ENCODE data around the gene ABHD8. TPM values are rescaled to one million over a fixed set of nuclear protein-coding genes. Genes with fewer than 3 reads are reported as not detected.

Gene ABHD8
- total and polyA plus RNA-seq, 2 of the 13 experiments (the other 11 are each of a cell fraction or from before 2014, with no cell fraction given): 6.3 to 7.2 TPM

- TF ChIP-seq, protein P1, sequence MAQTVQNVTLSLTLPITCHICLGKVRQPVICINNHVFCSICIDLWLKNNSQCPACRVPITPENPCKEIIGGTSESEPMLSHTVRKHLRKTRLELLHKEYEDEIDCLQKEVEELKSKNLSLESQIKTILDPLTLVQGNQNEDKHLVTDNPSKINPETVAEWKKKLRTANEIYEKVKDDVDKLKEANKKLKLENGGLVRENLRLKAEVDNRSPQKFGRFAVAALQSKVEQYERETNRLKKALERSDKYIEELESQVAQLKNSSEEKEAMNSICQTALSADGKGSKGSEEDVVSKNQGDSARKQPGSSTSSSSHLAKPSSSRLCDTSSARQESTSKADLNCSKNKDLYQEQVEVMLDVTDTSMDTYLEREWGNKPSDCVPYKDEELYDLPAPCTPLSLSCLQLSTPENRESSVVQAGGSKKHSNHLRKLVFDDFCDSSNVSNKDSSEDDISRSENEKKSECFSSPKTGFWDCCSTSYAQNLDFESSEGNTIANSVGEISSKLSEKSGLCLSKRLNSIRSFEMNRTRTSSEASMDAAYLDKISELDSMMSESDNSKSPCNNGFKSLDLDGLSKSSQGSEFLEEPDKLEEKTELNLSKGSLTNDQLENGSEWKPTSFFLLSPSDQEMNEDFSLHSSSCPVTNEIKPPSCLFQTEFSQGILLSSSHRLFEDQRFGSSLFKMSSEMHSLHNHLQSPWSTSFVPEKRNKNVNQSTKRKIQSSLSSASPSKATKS (CRISPR knock-in tag; IDR thresholded peaks at IDR 0.05): no peak
- no peak for TF ChIP-seq LCORL (IDR thresholded peaks at IDR 0.05)
- peak; percentile 13; the same call in 1 of the 2 replicates for TF ChIP-seq LCORL (CRISPR knock-in tag; IDR thresholded peaks at IDR 0.05)
- TF ChIP-seq THAP11 (CRISPR knock-in tag; IDR thresholded peaks at IDR 0.05): peak; percentile 94
- 0 out of 2 replicates have a peak, but pooled peaks have one; percentile 26 for TF ChIP-seq ZNF784 (CRISPR knock-in tag; IDR thresholded peaks at IDR 0.05; ENCODE audit: borderline replicate concordance)
- TF ChIP-seq NCOA2 (CRISPR knock-in tag; IDR thresholded peaks at IDR 0.05): no peak; the same call in 1 of the 2 replicates
- peak in 1 of 2 experiments; percentile 38; a peak in 1 of 4 replicates for TF ChIP-seq ATF4 (CRISPR knock-in tag; IDR thresholded peaks at IDR 0.05)
- no peak for TF ChIP-seq MYNN (CRISPR knock-in tag; IDR thresholded peaks at IDR 0.05; ENCODE audit: low read depth)
- TF ChIP-seq, protein P2, sequence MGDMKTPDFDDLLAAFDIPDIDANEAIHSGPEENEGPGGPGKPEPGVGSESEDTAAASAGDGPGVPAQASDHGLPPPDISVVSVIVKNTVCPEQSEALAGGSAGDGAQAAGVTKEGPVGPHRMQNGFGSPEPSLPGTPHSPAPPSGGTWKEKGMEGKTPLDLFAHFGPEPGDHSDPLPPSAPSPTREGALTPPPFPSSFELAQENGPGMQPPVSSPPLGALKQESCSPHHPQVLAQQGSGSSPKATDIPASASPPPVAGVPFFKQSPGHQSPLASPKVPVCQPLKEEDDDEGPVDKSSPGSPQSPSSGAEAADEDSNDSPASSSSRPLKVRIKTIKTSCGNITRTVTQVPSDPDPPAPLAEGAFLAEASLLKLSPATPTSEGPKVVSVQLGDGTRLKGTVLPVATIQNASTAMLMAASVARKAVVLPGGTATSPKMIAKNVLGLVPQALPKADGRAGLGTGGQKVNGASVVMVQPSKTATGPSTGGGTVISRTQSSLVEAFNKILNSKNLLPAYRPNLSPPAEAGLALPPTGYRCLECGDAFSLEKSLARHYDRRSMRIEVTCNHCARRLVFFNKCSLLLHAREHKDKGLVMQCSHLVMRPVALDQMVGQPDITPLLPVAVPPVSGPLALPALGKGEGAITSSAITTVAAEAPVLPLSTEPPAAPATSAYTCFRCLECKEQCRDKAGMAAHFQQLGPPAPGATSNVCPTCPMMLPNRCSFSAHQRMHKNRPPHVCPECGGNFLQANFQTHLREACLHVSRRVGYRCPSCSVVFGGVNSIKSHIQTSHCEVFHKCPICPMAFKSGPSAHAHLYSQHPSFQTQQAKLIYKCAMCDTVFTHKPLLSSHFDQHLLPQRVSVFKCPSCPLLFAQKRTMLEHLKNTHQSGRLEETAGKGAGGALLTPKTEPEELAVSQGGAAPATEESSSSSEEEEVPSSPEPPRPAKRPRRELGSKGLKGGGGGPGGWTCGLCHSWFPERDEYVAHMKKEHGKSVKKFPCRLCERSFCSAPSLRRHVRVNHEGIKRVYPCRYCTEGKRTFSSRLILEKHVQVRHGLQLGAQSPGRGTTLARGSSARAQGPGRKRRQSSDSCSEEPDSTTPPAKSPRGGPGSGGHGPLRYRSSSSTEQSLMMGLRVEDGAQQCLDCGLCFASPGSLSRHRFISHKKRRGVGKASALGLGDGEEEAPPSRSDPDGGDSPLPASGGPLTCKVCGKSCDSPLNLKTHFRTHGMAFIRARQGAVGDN (CRISPR knock-in tag; IDR thresholded peaks at IDR 0.05): peak; percentile 85
- TF ChIP-seq ZNF264 (CRISPR knock-in tag; IDR thresholded peaks at IDR 0.05): 0 out of 2 replicates have a peak, but pooled peaks have one; percentile 1
- TF ChIP-seq, protein P3, sequence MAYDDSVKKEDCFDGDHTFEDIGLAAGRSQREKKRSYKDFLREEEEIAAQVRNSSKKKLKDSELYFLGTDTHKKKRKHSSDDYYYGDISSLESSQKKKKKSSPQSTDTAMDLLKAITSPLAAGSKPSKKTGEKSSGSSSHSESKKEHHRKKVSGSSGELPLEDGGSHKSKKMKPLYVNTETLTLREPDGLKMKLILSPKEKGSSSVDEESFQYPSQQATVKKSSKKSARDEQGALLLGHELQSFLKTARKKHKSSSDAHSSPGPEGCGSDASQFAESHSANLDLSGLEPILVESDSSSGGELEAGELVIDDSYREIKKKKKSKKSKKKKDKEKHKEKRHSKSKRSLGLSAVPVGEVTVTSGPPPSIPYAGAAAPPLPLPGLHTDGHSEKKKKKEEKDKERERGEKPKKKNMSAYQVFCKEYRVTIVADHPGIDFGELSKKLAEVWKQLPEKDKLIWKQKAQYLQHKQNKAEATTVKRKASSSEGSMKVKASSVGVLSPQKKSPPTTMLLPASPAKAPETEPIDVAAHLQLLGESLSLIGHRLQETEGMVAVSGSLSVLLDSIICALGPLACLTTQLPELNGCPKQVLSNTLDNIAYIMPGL (CRISPR knock-in tag; IDR thresholded peaks at IDR 0.05; ENCODE audit: borderline replicate concordance in 1 of 2, low read depth in 1 of 2): peak; percentile 8 to 72; a peak in 3 of 4 replicates
- TF ChIP-seq ZNF572 (CRISPR knock-in tag; IDR thresholded peaks at IDR 0.05): no peak
- TF ChIP-seq TEAD2 (CRISPR knock-in tag; IDR thresholded peaks at IDR 0.05): no peak
- TF ChIP-seq, protein P4, sequence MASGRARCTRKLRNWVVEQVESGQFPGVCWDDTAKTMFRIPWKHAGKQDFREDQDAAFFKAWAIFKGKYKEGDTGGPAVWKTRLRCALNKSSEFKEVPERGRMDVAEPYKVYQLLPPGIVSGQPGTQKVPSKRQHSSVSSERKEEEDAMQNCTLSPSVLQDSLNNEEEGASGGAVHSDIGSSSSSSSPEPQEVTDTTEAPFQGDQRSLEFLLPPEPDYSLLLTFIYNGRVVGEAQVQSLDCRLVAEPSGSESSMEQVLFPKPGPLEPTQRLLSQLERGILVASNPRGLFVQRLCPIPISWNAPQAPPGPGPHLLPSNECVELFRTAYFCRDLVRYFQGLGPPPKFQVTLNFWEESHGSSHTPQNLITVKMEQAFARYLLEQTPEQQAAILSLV (CRISPR knock-in tag; IDR thresholded peaks at IDR 0.05; ENCODE audit: borderline replicate concordance): peak; percentile 43; the same call in 1 of the 2 replicates
- TF ChIP-seq ZNF282 (IDR thresholded peaks at IDR 0.05; ENCODE audit: partially characterized antibody): no peak
- 0 out of 2 replicates have a peak, but pooled peaks have one; percentile 45 for TF ChIP-seq BRD4 (CRISPR knock-in tag; IDR thresholded peaks at IDR 0.05)
These were observed 33.8 kb upstream of the ABHD8 start, which contains the start of gene GTPBP3 (continued) for GRCh38 chr19:17336872-17337674.
